ENCODE data around the gene CCL5. TPM values are rescaled to one million over a fixed set of nuclear protein-coding genes. Genes with fewer than 3 reads are reported as not detected.
"Not testable (repeated sequence)": the region's sequence is repeated elsewhere in the genome, so short reads cannot be mapped to it uniquely, and the experiment has no call there.

Gene CCL5
- total RNA-seq, 1 experiment from 2014 or later = not detected

DNA sequence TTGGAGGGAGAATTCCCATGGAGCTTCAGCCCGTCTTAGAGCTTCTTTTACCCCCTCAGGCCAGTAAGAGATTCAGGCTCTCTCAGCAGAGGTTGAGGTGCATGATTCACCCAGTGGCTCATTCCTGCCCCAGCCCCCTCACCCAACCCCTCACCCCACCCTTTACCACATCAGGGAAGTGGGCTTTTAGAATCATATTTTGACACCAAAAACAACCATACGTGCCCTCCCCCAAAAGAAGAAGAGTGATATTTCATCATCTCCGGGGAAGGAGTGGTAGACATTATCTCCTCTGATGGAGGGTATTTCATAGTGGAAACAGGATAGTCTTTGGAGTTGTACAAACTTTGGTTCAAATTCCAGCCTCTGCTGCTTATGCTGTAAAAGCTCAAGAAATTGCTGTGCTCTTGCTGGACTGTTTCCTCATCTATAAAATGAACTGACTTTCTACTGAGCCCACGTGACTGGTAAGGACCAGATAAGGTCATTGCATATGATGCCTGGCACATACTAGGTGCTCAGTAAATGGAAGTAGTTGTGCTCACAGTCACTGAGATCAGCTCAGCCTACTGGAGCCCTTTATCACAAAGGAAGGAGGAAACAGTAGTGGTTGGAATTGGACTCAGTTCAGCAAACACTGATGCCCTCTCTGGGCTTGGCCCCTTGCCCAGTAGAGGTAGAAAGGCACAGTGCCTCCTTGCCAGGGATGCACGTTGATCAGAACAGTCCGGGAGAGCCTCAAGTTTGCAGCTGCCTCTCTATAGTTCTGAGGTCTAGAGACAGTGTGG lies 18.3 kb upstream of the CCL5 start:
- peak; percentile 64 for DNase-seq (ENCODE audit: low spot score)

DNA sequence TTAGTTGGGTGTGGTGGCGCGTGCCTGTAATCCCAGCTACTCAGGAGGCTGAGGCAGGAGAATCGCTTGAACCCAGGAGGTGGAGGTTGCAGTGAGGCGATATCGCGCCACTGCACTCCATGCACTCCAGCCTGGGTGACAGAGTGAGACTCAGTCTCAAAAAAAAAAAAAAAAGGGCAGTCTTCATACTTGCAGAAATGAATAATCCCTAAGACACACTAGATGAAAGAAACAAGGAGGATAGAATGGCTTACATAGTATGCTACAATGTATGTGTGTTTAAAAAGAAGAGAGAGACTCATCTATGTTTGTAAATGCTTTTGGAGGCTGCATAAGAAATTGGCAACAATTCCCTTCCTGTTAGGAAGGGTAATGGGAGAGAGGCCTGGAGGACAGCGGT lies 17.6 kb upstream of the CCL5 start:
- not testable (repeated sequence) for DNase-seq (ENCODE audit: low spot score)

DNA sequence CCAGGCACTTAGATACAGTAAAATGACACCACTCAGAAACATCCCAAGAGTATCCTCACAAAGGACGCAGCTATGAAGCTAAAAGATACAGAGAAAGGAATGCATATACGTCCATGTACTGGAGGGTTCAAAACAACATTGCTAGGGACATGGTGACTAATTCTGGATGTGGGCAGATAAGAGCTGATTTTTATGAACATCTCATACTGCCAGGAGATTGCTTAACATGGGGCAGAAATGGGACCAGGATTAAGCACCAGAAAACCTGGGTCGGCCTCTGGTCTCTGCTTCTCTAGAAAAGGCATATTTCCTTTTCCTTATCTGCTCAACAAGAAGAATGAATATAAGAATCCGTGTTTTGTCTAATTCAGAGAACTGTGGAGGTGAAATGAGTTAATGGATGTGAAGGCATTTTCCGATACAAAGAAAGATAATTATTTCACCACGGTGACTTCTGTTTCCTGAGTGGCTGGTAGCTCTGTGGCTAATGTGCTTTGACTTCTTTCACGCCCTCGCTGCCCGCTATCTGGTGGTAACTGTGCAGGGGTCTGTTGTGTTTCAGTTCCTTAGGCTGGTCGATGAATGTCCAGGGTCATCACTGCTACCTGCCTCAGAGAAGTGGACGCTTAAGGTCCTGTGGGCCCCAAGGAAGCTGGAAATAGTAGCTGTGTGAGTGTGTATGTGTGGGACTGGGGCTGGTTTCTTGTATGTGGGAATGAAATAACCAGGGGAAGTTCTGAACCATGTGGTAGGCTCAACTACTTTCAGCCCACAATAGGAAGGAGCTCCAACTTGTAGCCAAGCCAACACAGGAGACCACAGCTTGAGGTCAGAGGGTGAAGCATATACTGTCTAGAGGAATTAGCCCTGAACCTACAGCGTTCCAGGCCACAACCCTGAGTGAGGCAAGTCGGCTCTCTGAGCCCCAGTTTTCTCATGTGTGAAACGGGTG lies 15.8 kb upstream of the CCL5 start:
- no peak for DNase-seq (ENCODE audit: low spot score)

DNA sequence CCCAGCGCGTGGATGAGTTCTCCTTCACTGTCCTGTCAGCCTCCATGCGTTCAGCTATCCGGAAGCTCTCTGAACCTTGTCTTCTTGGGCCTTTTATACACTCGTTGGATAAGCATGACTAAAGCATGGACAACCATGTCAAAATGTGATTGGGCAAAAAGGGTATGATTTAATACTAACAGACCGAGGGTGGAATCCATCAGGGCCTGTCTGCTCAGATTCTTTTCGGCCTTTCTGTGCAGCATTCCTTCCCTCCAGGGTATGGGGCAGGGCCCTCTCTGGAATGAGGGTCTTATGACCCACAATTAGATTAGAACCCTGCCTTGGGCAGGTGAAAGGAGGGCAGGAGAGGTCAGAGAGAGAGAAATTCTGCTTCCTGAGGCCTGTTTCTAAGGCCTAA lies 14.0 kb upstream of the CCL5 start:
- DNase-seq (ENCODE audit: low spot score) = no peak

DNA sequence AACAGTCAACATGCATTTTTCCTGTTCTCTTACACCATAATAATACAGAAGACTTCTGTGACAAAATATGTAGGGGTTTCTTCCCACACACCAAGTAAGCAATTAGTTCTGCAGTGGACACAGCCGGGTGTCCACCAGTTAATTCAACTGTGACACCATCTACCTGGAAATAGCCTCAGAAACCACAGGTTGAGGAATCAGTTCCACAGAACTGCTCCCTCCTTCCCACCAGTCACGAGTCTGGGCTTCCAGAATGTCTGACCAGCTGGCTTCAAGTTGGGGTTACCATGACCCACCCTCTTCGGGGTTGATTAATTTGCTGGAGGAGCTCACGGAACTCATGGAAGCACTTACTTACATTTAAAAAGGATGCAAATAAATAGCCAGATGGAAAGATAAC lies 13.6 kb upstream of the CCL5 start:
- no peak for DNase-seq (ENCODE audit: low spot score)

DNA sequence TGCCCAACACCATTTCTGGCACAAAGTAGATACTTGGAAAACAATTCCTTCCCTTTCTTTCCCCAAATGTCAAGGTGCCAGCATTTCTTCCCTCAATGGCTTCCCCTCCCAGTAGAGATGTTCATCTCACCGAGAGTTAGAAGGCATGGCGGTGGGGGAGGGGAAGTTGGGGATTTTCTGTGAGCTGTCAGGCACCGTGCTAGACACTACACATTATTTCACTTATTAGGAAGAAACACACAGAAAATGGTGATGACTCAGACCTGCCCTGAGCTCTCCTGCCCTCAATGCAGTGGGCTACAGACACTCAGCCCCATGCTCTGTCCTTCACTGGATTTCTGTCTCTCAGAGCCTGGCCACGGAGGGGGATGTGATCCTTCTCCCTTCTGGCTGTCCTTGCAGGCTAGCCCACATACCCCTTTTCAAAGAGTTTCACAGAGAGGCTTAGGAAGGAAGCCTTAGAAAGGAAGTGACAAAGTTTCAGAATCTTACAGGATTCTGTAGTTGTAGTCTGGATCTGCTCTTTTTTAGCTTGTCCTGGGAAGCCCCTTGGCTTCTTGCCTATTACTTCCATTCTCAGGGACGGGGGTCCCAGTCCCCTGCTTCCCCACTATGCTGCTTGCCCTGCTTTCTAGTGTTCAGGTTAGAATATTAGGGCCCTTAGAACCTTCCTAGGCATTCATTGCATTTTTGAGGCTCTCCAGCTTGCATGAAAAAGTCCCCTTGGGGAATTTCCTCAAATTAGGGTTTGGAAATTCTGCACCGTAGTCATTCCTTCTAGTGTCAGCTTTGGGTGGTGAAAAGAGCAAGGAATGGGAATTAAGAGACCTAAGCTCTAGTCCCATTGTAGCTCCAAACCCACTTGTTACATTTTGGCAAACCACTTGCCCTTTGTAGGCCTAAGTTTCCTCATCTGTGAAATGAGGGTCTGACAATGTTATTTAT lies 12.2 kb upstream of the CCL5 start:
- no peak for DNase-seq (ENCODE audit: low spot score)

DNA sequence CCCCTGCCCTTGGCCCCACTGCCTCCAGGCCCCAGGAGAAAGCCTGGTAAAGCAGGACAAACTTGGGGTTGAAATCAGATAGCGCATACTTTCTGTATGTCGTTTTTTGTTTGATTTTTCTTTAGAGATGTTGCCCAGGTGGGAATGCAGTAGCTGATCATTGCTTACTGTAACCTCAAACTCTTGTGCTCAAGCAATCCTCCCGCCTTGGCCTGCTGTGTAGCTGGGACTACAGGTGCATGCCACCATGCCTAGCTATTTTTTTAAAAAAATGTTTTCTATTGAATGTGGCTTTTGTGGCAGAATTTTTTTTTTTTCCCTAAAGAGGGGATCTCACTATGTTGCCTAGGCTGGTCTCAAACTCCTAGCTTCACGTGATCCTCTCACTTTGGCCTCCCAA lies 11.1 kb upstream of the CCL5 start:
- DNase-seq (ENCODE audit: low spot score) = no peak

DNA sequence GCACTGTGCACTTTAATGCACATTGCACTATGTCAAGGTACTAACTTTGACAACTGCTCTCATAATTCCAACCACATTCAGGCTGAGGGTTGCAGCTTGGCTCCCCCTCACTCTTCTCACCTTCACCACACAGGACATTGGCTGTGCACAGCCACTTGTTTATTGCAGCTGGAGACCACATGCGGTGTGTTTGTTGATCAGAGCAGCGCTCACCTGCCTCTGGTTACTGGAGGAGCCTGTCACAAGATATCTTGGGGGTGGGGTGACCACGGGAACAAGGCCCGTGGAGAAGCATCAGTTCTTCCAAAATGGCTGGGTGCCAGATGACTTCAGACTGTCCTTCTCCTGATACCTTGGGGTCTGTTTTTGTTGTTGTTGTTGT lies 10.6 kb upstream of the CCL5 start:
- DNase-seq (ENCODE audit: low spot score) = no peak

DNA sequence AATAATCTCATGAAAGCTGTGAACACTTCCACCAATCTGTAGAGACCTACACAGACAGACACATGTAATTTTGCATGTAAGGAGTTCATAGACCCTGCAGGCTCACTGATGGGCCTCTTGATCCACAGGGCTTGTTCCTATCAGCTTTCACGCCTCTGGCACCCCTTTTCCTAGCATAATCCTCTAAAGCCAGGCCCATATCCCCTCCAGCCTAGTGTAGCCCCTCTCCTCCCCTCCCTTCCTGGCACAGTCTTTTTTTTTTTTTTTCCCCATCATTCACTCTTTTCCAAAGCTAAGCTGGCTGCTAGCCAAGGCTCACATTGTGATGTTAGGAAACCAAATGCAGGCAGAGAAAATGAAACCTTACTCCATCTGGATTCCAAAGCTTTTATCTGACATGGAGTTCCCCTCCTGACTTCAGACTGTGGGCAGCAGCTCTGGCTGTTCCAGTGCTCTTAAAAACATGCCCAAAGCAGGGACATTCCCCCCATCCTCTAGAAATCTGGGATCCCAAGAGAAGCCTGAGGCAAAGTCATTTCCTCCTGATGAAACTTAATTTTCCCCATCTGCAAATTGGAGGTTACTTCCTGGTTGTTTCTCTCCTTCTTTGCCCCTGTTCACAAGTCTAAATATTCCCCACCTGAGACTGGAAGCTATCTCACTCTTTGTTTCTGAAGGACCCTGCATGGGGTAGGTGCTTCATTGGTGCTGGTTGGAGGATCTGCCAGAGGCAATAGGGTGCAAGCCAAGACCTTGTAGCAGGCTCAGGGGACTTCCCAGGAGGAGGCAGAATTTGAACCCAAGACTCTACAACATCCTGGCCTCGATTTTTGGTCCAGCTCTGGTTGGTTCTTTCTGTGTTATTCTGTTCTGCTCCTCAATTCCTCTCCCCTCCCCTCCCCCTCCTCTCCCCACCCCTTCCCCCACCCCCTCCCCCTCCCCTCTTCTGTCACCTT lies 9.9 kb upstream of the CCL5 start:
- peak; percentile 62 for DNase-seq (ENCODE audit: low spot score)

DNA sequence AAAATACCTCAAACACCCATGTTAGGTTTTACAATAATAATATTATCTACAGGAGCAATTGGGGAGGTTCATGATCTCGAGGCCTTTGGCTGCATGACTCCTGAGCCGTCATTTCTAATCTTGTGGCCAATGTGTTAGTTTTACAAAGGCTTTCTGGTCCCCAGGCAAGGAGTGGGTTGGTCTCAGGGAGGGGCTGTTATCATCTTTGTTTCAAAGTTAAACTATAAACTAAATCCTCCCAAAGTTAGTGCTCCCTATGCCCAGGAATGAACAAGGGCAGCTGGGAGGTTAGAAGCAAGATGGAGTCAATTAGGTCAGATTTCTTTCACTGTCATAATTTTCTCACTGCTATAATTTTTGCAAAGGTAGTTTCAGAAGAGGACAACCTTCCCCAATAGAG lies 9.1 kb upstream of the CCL5 start:
- no peak for DNase-seq (ENCODE audit: low spot score)

DNA sequence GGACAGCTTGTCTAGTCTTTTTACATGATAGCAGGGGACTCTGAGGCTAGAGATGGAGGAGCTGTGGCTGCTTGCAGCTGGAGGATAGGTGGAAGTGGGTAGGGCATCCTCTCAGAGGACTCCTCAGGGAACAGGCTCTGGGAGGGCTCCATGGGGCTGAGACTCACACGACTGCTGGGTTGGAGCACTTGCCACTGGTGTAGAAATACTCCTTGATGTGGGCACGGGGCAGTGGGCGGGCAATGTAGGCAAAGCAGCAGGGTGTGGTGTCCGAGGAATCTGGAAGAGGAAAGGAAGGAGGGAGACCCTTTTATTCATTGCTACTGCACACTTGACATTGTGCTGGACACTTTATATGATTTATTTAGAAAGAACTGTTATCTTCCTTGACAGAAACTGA lies 1.8 kb downstream of the CCL5 start:
- no peak for DNase-seq (ENCODE audit: low spot score)

DNA sequence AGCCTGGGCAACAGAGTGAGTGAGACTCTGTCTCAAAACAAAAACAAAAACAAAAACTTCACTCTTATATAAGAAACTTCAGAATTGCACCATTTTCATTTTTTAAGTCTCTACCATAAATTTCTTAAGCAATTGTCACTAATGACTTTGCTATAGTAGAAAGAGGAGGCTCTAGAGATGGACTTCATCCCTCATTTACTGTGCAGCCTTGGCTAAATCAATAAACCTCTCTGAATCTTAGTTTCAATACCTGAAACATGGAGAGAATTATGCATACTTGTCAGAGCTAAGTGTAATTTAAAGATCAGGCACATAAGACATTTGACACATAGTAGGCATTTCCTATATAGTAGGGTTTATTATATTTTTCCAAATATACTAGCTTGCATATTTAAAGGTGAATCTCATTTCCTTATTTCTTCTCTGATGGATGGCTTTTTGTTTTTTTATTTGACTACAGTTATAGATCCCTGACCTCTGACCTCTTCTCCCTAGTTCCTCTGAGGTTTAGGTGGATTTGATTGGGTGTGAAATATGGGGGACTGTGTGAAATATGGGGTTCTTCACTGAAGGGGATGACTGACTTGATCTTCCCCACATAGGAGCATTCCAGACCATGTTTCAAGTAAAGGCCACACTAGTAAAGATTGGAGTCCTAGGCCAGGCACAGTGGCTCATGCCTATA lies 2.7 kb downstream of the CCL5 start:
- DNase-seq (ENCODE audit: low spot score) = no peak

DNA sequence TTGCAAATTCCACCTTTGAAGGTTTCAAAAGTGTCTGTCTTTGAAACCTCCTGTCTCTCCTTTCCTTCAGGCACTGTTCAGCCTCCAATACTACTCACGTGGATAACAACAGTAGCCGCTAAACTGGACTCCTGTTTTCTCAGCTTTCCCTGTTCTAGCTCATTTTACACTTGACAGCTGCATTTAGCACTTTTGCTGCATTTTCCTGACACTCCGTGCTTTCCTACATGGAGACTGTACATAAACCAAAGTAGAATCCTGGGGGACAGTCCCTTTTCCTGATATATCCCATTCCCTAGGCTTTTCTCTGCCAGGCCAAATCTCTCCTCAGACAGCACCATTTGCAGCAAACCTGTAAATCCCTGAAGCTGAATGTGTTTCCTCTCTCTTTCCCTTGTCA lies 3.6 kb downstream of the CCL5 start:
- no peak for DNase-seq (ENCODE audit: low spot score)

DNA sequence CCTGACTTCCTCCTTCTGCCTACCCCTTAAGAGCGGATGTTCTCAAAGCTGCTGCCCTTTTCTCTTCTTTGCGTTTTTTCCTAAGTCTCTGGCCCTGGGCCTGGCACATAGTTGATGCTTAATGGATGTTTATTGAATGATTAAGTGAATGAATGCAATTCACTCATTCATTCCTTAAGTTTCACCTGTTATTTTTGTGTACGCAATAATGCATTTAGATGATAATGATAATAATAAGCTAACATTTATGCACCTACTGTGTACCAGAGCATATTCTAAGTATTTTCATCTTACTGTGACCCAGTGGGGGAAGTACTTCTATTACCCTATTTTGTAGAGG lies 4.4 kb downstream of the CCL5 start:
- DNase-seq (ENCODE audit: low spot score) = no peak

DNA sequence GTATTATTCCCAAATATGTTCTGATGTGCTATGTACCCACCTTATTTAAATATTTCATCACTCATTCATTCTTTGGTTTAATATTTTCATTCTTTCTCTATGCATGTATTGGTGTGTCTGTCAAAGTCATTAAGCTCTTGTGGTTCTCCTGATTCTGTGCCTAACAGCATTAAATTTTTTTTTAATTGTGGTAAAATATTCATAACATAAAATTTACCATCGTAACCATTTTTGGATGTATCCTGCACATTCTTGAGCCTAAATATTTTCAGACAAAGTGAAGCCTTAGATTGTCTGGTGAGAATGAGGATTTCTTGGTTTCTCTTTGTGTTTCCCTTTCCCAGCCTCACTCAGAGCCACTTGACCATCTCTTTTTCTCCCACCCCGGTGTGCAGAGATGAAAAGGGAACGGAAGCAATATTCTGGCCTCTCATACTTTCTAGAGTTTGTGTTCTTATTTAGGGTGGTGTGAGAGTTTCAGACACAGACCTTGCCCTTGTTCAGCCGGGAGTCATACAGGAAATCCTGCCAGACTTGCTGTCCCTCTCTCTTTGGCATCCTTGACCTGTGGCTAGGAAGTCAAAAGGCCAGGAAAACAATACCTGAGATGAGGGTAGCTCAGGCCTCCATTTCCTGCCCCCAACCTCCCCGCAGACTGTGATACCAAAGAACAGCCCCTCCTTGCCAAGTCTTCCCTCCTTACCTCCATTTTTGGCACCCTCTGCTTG lies 4.9 kb downstream of the CCL5 start:
- DNase-seq (ENCODE audit: low spot score) = no peak

DNA sequence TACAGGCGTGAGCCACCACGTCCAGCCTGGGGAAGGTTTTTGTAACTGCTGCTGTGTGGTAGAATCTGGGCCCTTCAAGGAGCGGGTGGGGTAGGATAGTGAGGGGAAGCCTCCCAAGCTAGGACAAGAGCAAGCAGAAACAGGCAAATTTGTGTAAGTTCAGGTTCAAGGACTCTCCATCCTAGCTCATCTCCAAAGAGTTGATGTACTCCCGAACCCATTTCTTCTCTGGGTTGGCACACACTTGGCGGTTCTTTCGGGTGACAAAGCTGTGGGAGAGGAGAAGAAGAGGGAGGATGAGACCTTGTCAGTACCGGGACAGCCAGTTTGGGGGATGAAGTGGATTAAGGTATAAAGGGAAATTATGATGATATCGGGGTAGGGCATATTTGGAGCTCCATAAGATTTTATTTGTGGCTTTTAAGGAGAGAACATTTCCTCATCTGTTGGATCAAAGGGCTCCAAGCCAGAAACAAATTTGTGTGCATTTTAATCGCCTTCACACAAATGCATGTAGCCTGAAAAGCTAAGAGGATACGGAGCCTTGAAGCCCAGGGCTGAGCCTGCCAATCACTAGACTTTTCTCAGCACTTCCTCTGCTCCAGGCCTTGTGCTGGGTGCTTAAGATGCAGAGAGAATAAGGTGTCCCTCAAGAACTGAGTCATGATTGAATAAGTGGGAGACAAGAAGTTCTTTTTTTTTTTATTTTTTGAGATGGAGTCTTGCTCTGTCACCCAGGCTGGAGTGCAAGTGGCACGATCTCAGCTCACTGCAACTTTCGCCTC lies 7.8 kb downstream of the CCL5 start:
- DNase-seq (ENCODE audit: low spot score) = no peak

DNA sequence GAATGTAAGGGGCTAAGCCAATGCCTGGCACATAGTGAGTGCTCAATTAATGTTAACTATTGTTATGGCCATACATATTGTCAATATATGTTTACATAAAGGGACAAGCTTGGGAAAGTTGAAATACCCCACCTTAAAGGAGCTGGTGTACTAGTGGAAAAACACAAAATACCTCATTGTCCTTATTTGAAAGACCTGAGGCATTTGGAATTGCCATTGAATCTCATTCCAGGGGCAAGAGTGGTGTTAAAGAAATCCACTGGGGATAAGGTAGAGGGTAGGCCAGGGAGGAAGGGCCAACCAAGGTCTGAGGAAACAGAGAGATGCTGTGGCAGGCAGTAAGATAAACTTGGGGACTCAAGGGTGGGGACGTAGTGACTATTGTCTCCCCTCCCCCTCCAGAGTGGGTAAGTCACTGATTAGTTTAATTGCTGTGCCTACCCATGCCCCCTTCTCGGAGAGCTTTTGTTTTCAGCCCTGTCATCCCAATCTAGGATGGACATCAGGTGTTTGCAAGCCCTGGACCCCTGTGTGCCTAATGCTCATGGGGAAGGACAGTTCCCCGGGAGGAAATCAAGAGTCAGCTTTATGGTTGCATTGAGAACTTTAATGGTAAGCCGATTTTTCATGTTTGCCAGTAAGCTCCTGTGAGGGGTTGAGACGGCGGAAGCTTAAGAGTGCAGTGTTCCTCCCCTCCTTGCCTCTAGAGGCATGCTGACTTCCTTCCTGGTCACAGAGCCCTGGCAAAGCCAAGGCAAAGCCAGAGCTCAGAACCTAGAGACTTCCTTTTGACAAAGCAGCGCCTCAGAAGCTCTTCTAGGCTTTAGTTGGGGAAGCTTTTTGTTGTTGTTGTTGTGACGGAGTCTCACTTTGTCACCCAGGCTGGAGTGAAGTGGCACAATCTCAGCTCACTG lies 9.0 kb downstream of the CCL5 start:
- no peak for DNase-seq (ENCODE audit: low spot score)

DNA sequence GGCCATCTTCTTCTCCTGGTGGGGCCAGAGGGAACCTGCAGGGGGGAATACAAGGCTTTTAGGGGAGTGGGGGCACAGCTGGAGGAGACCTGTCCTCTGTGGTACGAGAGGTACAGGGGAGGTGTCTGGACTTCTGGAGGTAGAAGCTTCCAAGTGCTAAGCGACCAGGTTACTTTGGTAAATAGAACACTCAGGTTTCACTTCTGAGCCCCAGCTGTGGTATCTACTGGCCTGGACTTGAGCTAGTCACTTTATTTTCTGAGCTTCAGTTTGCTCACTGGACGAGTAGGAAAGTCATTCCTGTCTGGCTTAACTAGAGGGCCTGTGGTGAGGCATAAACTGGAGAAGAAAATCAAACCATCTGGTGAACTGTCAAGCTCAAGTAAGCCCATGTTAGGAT lies 11.4 kb downstream of the CCL5 start, which contains the start of gene HEATR9:
TSS of gene HEATR9 (minus strand) at position 155 of the 400 bp plus-strand sequence. CDS start at position 6, 149 bp downstream.
- no peak for DNase-seq (ENCODE audit: low spot score)

All from H4 (cell line).